GM18909 (cell line): ENCODE results near the gene ZNF423.

ENCODE experiments used
- ATAC-seq: cut with Tn5 transposase; IDR thresholded peaks from one replicate; pipeline ENCODE4 v1.9.1; 2021; ENCODE audit warnings: mild to moderate bottlenecking; ENCODE audit not compliant: unreplicated experiment, poor library complexity

ZNF423 gene

DNA sequence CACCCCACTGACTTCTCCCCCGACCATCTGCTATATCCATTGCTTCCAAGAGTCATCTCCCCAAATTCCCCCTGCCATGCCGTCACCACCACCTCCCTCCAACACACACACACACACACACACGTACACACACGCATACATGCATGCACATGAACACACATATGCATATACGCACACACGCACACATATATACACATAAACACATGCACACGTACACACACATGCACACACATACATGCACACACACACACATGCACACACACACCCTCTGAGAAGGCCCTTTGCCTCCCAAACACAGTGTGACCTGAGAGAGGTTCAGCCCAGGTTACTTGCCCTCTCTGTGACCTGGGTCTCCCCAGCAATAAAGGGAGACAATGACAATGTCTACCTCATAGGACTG is 95.1 kb downstream of the ZNF423 start:
- ATAC-seq: no peak

GRCh38 chr16:49757559-49758069 is 98.3 kb downstream of the ZNF423 start:
- ATAC-seq: no peak

GRCh38 chr16:49756775-49757558 is 98.9 kb downstream of the ZNF423 start:
- ATAC-seq: no peak

GRCh38 chr16:49755716-49756505 is 100.0 kb downstream of the ZNF423 start:
- ATAC-seq: no peak

GRCh38 chr16:49755313-49755620 is 100.6 kb downstream of the ZNF423 start:
- ATAC-seq: no peak

- no peak for ATAC-seq
Observed at GRCh38 chr16:49754495-49755312, 101.2 kb downstream of the ZNF423 start.

- ATAC-seq: no peak
Observed at GRCh38 chr16:49750341-49751000, 105.4 kb downstream of the ZNF423 start.

DNA sequence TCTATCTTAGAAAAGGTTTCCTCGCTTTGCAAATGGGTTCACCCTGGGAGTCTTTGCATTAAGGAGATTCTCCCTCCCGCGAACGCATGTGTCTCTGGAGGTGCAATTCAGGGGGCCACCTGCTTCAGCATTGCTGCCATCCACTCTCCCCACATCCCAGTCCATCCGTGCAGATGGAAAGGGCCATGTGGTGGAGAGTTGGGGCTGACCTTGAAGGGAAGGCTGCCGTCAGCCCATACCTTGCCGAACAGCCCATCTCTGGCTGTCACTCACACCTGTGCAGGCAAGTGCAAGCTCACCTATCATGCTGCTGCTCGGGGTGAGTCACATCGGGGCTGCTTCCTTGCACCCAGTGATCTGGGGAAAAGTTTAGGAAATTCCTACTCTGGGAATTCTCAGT is 106.1 kb downstream of the ZNF423 start:
- ATAC-seq: no peak

DNA sequence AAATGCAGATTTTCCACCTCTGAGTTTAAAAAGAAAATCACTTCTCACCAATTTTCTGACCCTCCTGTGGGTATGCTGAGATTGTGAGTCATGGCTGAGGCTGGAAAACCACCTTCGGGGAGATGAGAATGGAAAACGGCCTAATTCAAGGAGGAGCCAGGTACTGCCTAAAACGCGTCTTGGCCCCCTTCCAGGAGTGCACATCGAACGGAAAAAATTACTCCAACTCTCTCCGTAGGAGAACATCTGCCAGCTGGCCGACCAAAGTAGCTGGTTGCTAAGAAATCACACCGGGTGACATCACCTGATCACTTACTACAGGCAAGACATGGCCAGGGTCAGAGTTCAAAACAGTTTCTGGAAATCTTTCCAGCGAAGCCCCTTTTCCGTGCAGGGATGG is 107.6 kb downstream of the ZNF423 start:
- ATAC-seq: no peak

DNA sequence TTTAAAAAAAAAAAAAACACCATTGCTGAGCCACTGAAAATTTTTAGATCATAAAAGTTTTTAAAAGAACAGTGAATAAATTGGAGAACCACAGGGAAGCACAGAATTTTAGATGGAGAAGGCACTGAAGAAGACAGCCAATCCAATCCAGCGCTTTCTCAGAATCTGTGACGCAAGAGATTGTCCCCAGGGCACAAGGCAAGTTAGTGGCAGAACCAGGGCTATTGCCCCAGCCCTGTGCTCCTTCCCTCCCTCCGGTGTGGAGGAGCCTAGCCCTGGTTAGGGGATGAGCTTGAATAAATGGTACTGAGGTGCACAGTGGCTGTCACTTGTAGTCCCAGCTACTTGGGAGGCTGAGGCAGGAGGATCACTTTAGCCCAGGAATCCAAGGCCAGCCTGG is 108.3 kb downstream of the ZNF423 start:
- ATAC-seq: no peak

DNA sequence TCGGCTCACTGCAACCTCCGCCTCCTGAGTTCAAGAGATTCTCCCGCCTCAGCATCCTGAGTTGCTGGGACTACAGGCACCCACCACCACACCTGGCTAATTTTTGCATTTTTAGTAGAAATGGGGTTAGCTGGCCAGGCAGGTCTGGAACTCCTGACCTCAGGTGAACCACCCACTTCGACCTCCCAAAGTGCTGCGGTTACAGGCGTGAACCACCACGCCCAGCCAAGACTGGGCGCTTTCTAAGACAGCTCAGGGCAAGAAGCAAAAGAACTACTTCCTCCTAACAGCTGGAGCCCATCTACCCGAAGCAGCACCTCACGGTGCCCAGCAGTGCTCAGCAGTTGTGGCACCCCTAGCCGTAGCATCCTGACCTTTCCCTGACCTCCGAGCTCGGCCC is 109.4 kb downstream of the ZNF423 start:
- ATAC-seq: no peak

DNA sequence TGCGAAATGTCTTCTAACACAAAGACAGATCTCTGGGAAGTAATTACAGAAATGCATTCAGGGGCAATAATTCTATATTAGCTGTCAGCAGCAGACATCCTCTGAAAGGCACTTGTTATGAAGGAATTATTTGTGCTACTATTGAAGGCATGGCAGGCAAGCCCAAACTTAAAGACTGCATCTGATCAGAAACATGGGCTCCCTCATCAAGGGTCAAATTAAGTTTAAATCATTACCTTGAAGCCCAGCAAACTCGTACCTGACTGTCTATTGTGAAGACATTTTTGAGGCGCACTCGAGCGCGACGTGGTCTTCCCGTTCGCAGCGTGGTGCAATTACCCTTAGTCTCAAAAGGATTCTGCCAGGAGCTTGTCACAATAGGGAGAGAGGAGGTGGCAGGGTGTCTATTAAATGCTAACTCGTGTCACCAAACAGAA is 110.6 kb downstream of the ZNF423 start:
- ATAC-seq: no peak

DNA sequence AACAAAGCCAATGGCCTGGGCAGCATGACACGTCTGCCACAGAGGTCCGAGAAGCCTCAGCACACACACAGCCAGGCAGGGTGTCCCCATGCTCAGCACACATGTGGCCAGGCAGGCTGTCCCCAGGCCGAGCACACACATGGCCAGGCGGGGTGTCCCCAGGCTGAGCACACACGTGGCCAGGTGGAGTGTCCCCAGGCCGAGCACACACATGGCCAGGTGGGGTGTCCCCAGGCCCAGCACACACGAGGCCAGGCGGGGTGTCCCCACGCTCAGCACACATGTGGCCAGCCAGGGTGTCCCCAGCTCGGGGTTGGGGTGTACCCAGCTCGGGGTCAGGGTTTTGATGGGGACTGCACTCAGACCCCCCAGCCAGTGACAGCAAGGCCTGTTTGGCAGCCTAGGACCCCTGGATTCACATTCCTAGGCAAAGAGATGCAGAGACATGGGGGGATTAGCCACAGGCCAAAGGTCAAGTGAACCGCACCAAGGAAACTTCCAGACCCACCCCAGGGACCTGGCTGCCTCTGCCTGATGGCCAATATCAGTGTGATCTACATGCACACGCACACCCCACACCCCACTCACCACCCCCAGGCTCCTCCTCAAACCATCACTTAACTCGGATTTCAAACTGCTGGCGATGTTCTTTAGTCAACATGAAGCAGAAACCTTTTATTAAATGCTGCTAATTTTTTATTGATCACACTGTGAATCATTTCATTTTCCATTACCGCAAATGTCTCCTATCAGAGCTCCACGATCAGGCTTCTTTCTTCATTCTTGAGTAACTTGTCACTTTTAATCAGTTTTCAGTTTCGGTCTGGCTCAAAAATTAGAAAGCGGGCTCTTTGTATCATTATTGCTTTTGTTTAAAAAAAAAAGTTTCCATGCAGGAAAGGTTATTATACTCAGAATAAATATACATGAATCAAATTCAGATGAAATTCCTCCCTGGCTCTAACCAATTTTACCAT is 111.4 kb downstream of the ZNF423 start:
- no peak for ATAC-seq

DNA sequence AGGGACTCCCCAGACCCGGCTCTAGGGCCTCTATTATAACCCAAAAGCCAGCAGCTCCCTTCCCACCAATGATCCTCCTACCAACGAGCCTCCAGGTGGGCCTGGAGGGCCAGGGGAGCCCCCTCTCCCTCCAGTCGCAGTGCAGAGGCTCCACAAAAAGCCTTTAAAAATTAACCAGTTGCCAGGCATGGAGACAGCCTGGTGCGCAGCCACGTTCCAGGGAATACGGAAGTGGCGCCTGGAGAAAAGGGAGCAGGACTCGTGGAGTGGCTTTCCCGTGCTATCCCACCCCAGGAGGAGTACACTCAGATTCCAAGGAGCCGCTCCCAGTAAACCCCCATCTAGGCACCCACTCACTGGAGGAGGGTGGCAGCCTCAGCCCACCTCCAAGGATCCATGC is 112.3 kb downstream of the ZNF423 start:
- no peak for ATAC-seq

GRCh38 chr16:49743203-49743464 is 112.8 kb downstream of the ZNF423 start:
- ATAC-seq: no peak

DNA sequence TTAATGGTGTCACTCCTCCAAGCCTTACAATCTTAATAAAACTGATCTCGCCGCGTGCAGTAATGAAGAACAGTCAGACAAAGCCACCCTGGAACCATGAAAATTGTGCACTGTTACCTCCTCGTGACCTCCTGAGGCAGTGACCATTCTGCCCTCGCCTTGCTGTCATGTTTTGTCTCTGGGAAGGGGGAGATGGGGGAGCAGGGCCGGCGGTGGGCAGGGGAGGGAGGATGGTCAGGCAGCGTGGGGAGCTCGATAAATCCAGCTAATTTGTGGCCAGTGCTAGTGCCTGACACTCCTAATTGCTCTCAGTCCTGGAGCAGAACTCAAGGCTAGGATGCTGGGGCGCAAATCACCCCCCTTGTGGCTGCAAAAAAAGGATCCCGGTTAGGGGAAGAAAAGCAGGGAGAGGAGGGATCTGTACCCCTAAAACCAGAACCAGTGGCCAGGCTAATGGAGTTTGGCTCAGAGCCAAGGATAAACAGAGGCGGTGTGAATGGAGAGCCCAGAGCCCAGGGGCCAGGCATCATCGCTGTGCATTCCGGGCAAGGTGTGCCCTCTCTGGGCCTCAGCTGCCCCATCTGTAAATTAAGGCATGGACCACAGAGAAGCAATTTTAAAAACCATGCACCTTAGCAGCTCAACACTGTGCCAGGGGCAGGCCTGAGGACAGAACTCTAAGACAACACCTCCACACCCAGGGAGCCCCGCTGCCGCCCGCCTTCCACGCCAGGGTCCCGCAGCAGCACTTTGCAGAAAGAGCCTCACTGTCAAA is 113.3 kb downstream of the ZNF423 start:
- no peak for ATAC-seq

DNA sequence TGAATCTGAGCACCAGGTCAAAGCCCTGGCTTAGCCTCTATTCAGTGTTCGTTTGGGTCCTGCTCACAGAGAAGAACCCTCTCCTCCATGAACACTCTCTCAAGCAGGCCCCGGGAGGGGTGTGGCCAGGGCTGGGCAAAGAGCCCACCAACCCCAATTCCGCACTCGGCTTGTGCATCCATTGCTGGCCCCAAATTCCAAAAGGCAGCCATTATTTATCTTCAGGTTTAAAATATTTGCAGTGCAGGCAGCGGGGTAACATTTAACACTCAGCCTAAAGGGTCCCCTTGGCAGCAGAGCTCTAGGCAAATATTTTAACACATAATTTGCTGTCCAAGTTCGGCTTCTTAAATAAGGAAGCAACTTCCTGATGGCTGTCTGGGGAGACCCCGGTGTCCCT is 115.7 kb downstream of the ZNF423 start:
- ATAC-seq: no peak

GRCh38 chr16:49739381-49739780 is 116.5 kb downstream of the ZNF423 start:
- no peak for ATAC-seq

- ATAC-seq: no peak
Observed at GRCh38 chr16:49738832-49739231, 117.1 kb downstream of the ZNF423 start.
